Adipocyte (in vitro differentiated cells): ENCODE results near the gene RARB.

ENCODE experiments used
- DNase-seq: peaks from one replicate; pipeline ENCODE4 v3.0.0-alpha.2; 2015; ENCODE audit warnings: low read depth
- H3K27me3 ChIP-seq: replicated peaks from 2 replicates; pipeline ENCODE4 v1.7.0; 2013; ENCODE audit warnings: mild to moderate bottlenecking, low read length, moderate library complexity; ENCODE audit not compliant: control insufficient read depth, insufficient read depth
- H3K36me3 ChIP-seq: 2 replicates; pipeline ENCODE4 v1.7.0; 2013; ENCODE audit warnings: low read length, mild to moderate bottlenecking, moderate library complexity; ENCODE audit not compliant: control insufficient read depth, insufficient read depth, severe bottlenecking
- H3K4me1 ChIP-seq: 2 replicates; pipeline ENCODE4 v1.7.0; 2013; ENCODE audit warnings: mild to moderate bottlenecking, low read length, moderate library complexity; ENCODE audit not compliant: control insufficient read depth, insufficient read depth
- H3K4me3 ChIP-seq: 2 replicates; pipeline ENCODE4 v1.7.0; 2013; ENCODE audit warnings: mild to moderate bottlenecking, low read length, moderate library complexity
- H3K9ac ChIP-seq: 2 replicates; pipeline ENCODE4 v1.7.0; 2013; ENCODE audit warnings: mild to moderate bottlenecking, low read length, moderate library complexity
- H3K9me3 ChIP-seq: 2 replicates; pipeline ENCODE4 v1.7.0; 2013; ENCODE audit warnings: mild to moderate bottlenecking, low read length, moderate library complexity; ENCODE audit not compliant: control insufficient read depth

Gene RARB

GRCh38 chr3:25619382-25619781, 191.3 kb downstream of the RARB start:
- no peak for DNase-seq
- H3K4me1 ChIP-seq = no peaks in the 10 kb centered on the region
- no peak overlapping the region for H3K4me3 ChIP-seq
- peaks cover 80% of the 10 kb centered on the region for H3K36me3 ChIP-seq
- no peaks in the 10 kb centered on the region for H3K9me3 ChIP-seq
- no peaks in the 10 kb centered on the region for H3K27me3 ChIP-seq
- no peak overlapping the region for H3K9ac ChIP-seq

GRCh38 chr3:25620493-25620892, 192.4 kb downstream of the RARB start:
- no peaks in the 10 kb centered on the region for H3K27me3 ChIP-seq
- no peaks in the 10 kb centered on the region for H3K4me1 ChIP-seq
- H3K9me3 ChIP-seq = no peaks in the 10 kb centered on the region
- peaks cover 83% of the 10 kb centered on the region for H3K36me3 ChIP-seq
- no peak overlapping the region for H3K4me3 ChIP-seq
- no peak for DNase-seq
- H3K9ac ChIP-seq = no peak overlapping the region

DNA sequence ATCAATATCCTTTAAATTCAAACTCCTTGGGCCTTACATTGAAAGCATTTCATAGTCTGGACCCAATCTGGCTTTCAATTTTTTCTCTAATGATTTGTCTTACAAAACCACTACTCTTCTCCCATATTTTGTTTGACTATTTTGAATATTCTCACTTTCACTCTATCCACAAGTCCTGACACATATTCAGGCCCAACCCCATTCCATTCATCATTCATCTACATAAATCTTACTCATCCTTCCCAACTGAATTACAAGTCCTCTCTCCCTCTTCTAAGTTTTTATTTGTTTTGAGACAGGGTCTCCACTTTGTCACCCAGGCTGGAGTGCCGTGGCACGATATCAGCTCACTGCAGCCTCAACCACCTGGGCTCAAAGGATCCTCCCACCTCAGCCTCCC, 193.0 kb downstream of the RARB start:
- no peak for DNase-seq
- Histone ChIP-seq H3K9ac (no peak overlapping the region), H3K4me3 (no peak overlapping the region), H3K27me3 (no peaks in the 10 kb centered on the region), H3K36me3 (peaks cover 85% of the 10 kb centered on the region), H3K4me1 (no peaks in the 10 kb centered on the region), H3K9me3 (no peaks in the 10 kb centered on the region)

DNA sequence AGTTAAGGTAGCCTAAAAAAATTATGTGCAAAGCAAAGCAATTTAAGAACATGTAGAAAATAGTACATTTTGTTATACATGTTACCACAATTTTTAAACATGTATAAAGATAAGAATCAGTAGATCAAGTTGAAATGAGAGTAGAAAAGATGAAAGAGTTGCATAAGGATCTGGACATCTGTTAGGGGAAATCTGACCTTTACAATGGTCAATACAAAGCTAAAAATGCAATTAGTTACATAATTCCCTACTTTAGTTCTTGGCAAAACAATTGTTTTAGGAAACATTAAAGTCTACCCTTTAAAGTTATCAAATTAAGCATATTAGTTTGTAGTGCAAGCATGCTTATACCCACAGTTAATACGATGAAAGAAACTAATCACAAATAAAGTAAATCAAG, 203.9 kb downstream of the RARB start:
- Histone ChIP-seq H3K4me3 (no peak overlapping the region), H3K27me3 (no peaks in the 10 kb centered on the region), H3K4me1 (no peaks in the 10 kb centered on the region), H3K9me3 (no peaks in the 10 kb centered on the region), H3K9ac (no peak overlapping the region), H3K36me3 (peaks cover 79% of the 10 kb centered on the region)
- DNase-seq = no peak

DNA sequence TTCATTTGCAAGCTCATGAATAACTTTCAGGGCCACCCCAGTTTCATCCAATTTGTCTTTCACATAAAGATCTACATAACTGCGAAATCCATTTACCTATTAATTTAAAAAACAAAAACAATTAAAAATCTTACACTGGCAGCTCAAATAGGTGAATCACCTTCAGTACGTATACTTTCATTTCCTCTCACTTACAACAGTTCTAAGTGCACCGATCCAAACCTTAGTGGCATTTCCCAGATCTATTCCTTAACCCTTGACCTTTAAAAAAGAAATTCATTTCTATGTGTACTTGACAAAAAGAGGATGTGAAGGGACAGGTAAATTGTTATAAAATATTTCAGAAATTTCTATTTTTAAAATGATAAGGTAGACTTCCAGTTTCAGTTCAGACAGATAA, 205.9 kb downstream of the RARB start:
- H3K4me1 ChIP-seq = no peaks in the 10 kb centered on the region
- no peaks in the 10 kb centered on the region for H3K27me3 ChIP-seq
- DNase-seq = no peak
- H3K9me3 ChIP-seq = no peaks in the 10 kb centered on the region
- no peak overlapping the region for H3K4me3 ChIP-seq
- peaks cover 68% of the 10 kb centered on the region for H3K36me3 ChIP-seq
- no peak overlapping the region for H3K9ac ChIP-seq

GRCh38 chr3:25635038-25635437, 207.0 kb downstream of the RARB start:
- peaks cover 58% of the 10 kb centered on the region for H3K36me3 ChIP-seq
- no peak for DNase-seq
- H3K4me3 ChIP-seq = no peak overlapping the region
- H3K27me3 ChIP-seq = no peaks in the 10 kb centered on the region
- no peaks in the 10 kb centered on the region for H3K4me1 ChIP-seq
- no peaks in the 10 kb centered on the region for H3K9me3 ChIP-seq
- no peak overlapping the region for H3K9ac ChIP-seq
